Measurements from ENCODE around the gene CCDC34.

CCDC34 gene

GRCh38 chr11:27362749-27363575 lies at the start of gene CCDC34:
Gene CCDC34 (minus strand): TSS chr11:27363215. CDS start chr11:27363194, 21 bp downstream.
- DNase-seq (ENCODE audit: low read depth): peak; percentile 79

- DNase-seq (ENCODE audit: low read depth): no peak
These were observed 49.2 kb upstream of the CCDC34 start for GRCh38 chr11:27412192-27412691.

DNA sequence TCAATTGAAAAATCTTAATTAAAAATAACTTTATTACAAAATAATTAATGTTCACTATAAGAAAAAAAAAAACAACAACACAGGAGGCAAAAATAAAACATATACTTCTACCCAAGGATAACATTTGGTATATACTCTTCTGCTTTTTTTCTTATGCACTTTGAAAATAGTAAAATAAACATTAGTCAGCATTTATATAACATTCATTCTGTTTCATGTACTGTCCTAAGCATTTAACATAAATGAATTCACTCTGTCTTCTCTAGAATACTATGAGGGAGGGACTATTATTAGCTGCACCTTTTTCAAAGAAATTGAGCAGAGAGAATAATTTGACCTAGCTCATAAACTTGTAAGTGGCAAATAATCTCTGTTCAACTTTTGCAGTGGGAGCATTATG lies 48.3 kb upstream of the CCDC34 start:
- no peak for DNase-seq (ENCODE audit: low read depth)

- DNase-seq (ENCODE audit: low read depth): no peak
These were observed 47.3 kb upstream of the CCDC34 start for GRCh38 chr11:27410272-27410671.

DNA sequence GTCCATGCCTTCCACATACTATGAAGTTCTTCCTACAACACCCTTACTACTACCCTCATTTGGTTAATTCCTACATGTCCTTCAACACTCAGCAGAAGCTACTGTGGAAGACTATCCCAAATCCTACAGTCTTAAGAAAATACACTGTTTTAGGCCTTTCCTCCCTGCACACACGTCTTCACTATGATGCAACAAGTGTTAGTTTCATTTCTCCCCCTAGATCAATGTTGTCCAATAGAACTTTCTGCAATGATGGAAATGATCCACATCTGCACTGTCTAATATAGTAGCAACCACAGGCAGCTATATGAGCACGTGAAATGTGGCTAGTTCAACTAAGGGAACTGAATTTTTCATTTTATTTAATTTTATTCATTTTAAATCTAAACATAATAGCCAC lies 46.7 kb upstream of the CCDC34 start:
- DNase-seq (ENCODE audit: low read depth): no peak

GRCh38 chr11:27409049-27409448 lies 46.0 kb upstream of the CCDC34 start:
- DNase-seq (ENCODE audit: low read depth): no peak

- no peak for DNase-seq (ENCODE audit: low read depth)
These were observed 45.3 kb upstream of the CCDC34 start for GRCh38 chr11:27408246-27408800.

- DNase-seq (ENCODE audit: low read depth): no peak
These were observed 43.7 kb upstream of the CCDC34 start for GRCh38 chr11:27406498-27407354.

DNA sequence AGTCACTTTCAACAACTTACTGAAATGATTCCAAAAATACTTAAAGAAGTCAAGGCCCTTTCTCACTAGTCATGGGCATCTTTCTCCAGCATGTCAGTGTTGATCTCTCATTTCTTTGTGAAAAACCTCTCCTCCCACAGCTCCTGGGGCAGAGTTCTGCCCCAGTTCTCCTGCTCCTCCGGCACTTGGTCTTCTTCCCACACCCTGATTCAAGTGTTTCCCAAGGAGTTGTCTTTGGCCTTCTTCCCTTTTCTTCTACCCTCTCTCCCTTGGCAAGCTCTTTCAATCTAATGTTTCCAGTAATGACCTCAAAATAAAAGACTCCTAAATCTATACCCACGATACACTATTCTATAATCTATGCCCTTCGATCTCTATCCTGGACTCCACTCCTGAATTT lies 42.1 kb upstream of the CCDC34 start:
- DNase-seq (ENCODE audit: low read depth): no peak

- DNase-seq (ENCODE audit: low read depth): no peak
These were observed 41.4 kb upstream of the CCDC34 start for GRCh38 chr11:27404427-27404826.

DNA sequence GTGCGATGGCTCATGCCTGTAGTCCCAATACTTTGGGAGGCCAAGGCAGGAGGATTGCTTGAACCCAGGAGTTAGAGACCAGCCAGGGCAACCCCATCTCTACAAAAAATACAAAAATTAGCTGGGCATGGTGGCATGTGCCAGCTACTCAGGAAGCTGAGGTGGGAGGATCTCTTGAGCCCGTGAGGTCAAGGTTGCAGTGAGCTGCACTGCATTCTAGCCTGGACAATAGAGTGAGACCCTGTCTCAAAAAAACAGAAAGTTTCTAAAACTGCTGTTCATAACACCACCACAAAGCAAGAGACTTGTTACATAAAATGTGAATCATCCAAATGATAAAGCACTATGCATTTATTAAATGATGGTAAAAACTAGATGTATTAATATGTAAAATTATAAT lies 40.2 kb upstream of the CCDC34 start:
- no peak for DNase-seq (ENCODE audit: low read depth)

GRCh38 chr11:27402450-27402849 lies 39.4 kb upstream of the CCDC34 start:
- DNase-seq (ENCODE audit: low read depth): no peak

- no peak for DNase-seq (ENCODE audit: low read depth)
These were observed 38.9 kb upstream of the CCDC34 start for GRCh38 chr11:27401833-27402316.

- no peak for DNase-seq (ENCODE audit: low read depth)
These were observed 38.3 kb upstream of the CCDC34 start for GRCh38 chr11:27401280-27401832.

GRCh38 chr11:27398400-27398770 lies 35.4 kb upstream of the CCDC34 start:
- no peak for DNase-seq (ENCODE audit: low read depth)

GRCh38 chr11:27397624-27398399 lies 34.8 kb upstream of the CCDC34 start:
- DNase-seq (ENCODE audit: low read depth): no peak

DNA sequence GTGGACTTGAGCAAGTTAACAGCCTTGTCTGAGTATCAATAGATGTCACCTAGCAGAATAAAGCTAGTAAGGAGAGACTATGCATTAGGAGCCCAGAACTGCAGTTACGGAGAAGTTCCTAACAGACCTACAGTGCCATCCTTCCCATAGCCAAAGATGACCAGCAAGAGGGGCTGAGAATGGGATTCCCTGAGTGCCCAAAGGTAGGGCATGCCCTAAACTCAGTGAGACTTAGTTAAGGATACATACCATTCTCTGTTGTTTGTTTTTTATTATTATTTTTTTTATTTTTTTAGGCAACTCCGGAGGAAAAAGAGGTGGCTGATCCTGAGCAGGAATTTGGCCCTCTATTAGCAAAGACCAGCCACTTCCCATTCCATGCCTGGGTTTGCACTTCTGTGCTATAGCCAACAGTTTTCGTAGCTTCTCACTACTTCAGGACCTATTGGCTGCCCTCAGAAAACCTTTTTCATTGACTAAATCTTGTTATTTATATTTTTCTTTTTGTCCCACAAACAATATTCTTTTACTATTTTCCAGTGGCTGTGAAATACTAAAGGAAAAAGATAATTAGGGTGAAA lies 33.3 kb upstream of the CCDC34 start:
- no peak for DNase-seq (ENCODE audit: low read depth)

- no peak for DNase-seq (ENCODE audit: low read depth)
These were observed 32.7 kb upstream of the CCDC34 start for GRCh38 chr11:27395556-27396258.

DNA sequence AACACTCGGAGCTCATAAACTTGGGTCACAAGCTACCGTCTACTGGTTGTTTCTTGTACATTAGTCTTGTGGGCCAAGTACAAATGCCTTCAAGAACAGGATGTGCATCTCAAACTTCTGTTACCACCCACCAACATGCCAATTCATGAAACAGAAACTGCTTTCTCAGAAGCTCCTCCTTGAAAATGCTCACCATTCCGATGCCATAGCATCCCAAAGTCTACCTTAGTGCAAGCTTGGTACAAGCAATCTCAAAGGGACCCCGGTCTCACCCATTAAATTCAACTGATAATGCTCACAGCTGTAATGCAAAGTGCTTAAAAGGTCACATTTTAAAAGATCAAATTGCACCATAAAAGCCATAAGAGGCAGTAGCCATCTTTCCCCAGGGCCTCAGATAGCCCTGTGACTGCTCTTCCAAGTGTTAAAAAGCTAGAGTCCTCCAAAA lies 31.8 kb upstream of the CCDC34 start:
- no peak for DNase-seq (ENCODE audit: low read depth)
